Measurements from ENCODE around the gene SERPINB6. TPM values are rescaled to one million over a fixed set of nuclear protein-coding genes. Genes with fewer than 3 reads are reported as not detected.
A peak's percentile ranks its signal among the peaks of the same experiment; 100 is the strongest.

Gene SERPINB6
- total and polyA plus RNA-seq, 9 of the 15 experiments (the other 6 are each of a cell fraction or from before 2014, with no cell fraction given), result 86.6 to 211 (median 143) TPM

GRCh38 chr6:2973676-2974075 is 2.3 kb upstream of the SERPINB6 start (continued):
- TF ChIP-seq IRF1 (CRISPR knock-in tag; IDR thresholded peaks at IDR 0.05; ENCODE audit: borderline replicate concordance), result no peak
- no peak for TF ChIP-seq ZNF830 (CRISPR knock-in tag; IDR thresholded peaks at IDR 0.05)
- TF ChIP-seq ZNF766 (CRISPR knock-in tag; conservative IDR thresholded peaks at IDR 0.05), result peak; percentile 65; the same call in 1 of the 2 replicates
- TF ChIP-seq EWSR1 (IDR thresholded peaks at IDR 0.05; ENCODE audit: borderline replicate concordance, low read depth, partially characterized antibody), result no peak
- no peak for TF ChIP-seq WHSC1 (IDR thresholded peaks at IDR 0.05; ENCODE audit: low read length)
- no peak for TF ChIP-seq XRCC5 (IDR thresholded peaks at IDR 0.05; ENCODE audit: low read depth, low read length)
- TF ChIP-seq RAD21 (CRISPR knock-in tag; conservative IDR thresholded peaks at IDR 0.05 in 1 of 2, IDR thresholded peaks at IDR 0.05 in 1 of 2), result no peak
- TF ChIP-seq POLR3G (IDR thresholded peaks at IDR 0.05; ENCODE audit: extremely low read depth, insufficient read length, insufficient replicate concordance), result no peak
- TF ChIP-seq ZSCAN29 (IDR thresholded peaks at IDR 0.05), result no peak
- TF ChIP-seq ZNF431 (CRISPR knock-in tag; IDR thresholded peaks at IDR 0.05), result no peak
- TF ChIP-seq RHOXF2B (CRISPR knock-in tag; conservative IDR thresholded peaks at IDR 0.05), result no peak
- no peak for TF ChIP-seq ETV5 (CRISPR knock-in tag; IDR thresholded peaks at IDR 0.05; ENCODE audit: low read depth)
- no peak for TF ChIP-seq ZBTB34 (CRISPR knock-in tag; IDR thresholded peaks at IDR 0.05)
- TF ChIP-seq AFF1 (IDR thresholded peaks at IDR 0.05; ENCODE audit: low read depth in 1 of 2, partially characterized antibody in 2 of 2), result no peak
- no peak for TF ChIP-seq RERE (CRISPR knock-in tag; IDR thresholded peaks at IDR 0.05; ENCODE audit: borderline replicate concordance)
- TF ChIP-seq SMAD4 (CRISPR knock-in tag; conservative IDR thresholded peaks at IDR 0.05), result no peak; the same call in 1 of the 2 replicates

Measured in K562 (cell line).